Measurements from ENCODE around the gene CATSPERZ. TPM values are rescaled to one million over a fixed set of nuclear protein-coding genes. Genes with fewer than 3 reads are reported as not detected.

Gene CATSPERZ
- polyA plus RNA-seq, 4 donors, result 0.15 to 0.58 TPM; not detected in 2

GRCh38 chr11:64342869-64343745 lies 42.9 kb downstream of the CATSPERZ start:
- Histone ChIP-seq H3K36me3 (ENCODE audit: control insufficient read depth in 3 of 3, insufficient read depth in 2 of 3, low read depth in 1 of 3, low read length in 3 of 3) (peaks cover 0 to 4% (median 0%) of the 10 kb centered on the region in 3 donors), H3K9me3 (ENCODE audit: control insufficient read depth in 2 of 2, insufficient read depth in 1 of 2, low read depth in 1 of 2, low read length in 1 of 2) (no peaks in the 10 kb centered on the region), H3K4me3 (ENCODE audit: low read depth in 1 of 3, low read length in 3 of 3) (peak overlapping the region in 1 of 3 donors; percentile 12), H3K27me3 (ENCODE audit: control insufficient read depth in 3 of 3, insufficient read depth in 3 of 3, low read length in 3 of 3) (peaks cover 0 to 23% (median 0%) of the 10 kb centered on the region in 3 donors), H3K27ac (ENCODE audit: low read depth in 1 of 3, low read length in 2 of 3) (no peak overlapping the region), H3K4me1 (ENCODE audit: control insufficient read depth in 3 of 3, insufficient read depth in 2 of 3, low read depth in 1 of 3, low read length in 2 of 3) (peaks cover 0 to 35% (median 10%) of the 10 kb centered on the region in 3 donors)
- WGBS, 3 donors, result 39 to 59% (median 58%) methylated on average over 14 to 29 of the region's 29 CpGs
- FAIRE-seq (no peak), DNase-seq (no peak)

GRCh38 chr11:64343767-64344559 lies 43.8 kb downstream of the CATSPERZ start:
- WGBS, 3 donors, result 81 to 83% (median 83%) methylated on average over 15 to 18 of the region's 18 CpGs

GRCh38 chr11:64344787-64345186 lies 44.6 kb downstream of the CATSPERZ start:
- H3K4me3 ChIP-seq (ENCODE audit: low read depth in 1 of 3, low read length in 3 of 3), result no peak overlapping the region
- FAIRE-seq (no peak), DNase-seq (no peak)
- H3K36me3 ChIP-seq (ENCODE audit: control insufficient read depth in 3 of 3, insufficient read depth in 2 of 3, low read depth in 1 of 3, low read length in 3 of 3), result peaks cover 0 to 9% (median 0%) of the 10 kb centered on the region in 3 donors
- peaks cover 0 to 35% (median 10%) of the 10 kb centered on the region in 3 donors for H3K4me1 ChIP-seq (ENCODE audit: control insufficient read depth in 3 of 3, insufficient read depth in 2 of 3, low read depth in 1 of 3, low read length in 2 of 3)
- H3K27ac ChIP-seq (ENCODE audit: low read depth in 1 of 3, low read length in 2 of 3), result no peak overlapping the region
- WGBS, 3 donors, result 96 to 97% (median 96%) methylated on average over 22 to 28 of the region's 28 CpGs
- no peaks in the 10 kb centered on the region for H3K9me3 ChIP-seq (ENCODE audit: control insufficient read depth in 2 of 2, insufficient read depth in 1 of 2, low read depth in 1 of 2, low read length in 1 of 2)
- peaks cover 0 to 22% (median 0%) of the 10 kb centered on the region in 3 donors for H3K27me3 ChIP-seq (ENCODE audit: control insufficient read depth in 3 of 3, insufficient read depth in 3 of 3, low read length in 3 of 3)

More at GRCh38 chr11:64343767-64344559, 43.8 kb downstream of the CATSPERZ start:
- H3K4me3 ChIP-seq (ENCODE audit: low read depth in 1 of 3, low read length in 3 of 3), result no peak overlapping the region
- peaks cover 0 to 5% (median 0%) of the 10 kb centered on the region in 3 donors for H3K36me3 ChIP-seq (ENCODE audit: control insufficient read depth in 3 of 3, insufficient read depth in 2 of 3, low read depth in 1 of 3, low read length in 3 of 3)
- FAIRE-seq (no peak), DNase-seq (peak in 1 of 2 donors; percentile 61)
- H3K9me3 ChIP-seq (ENCODE audit: control insufficient read depth in 2 of 2, insufficient read depth in 1 of 2, low read depth in 1 of 2, low read length in 1 of 2), result no peaks in the 10 kb centered on the region
- H3K27me3 ChIP-seq (ENCODE audit: control insufficient read depth in 3 of 3, insufficient read depth in 3 of 3, low read length in 3 of 3), result peaks cover 0 to 23% (median 0%) of the 10 kb centered on the region in 3 donors
- peaks cover 0 to 35% (median 10%) of the 10 kb centered on the region in 3 donors for H3K4me1 ChIP-seq (ENCODE audit: control insufficient read depth in 3 of 3, insufficient read depth in 2 of 3, low read depth in 1 of 3, low read length in 2 of 3)
- peak overlapping the region in 1 of 3 donors; percentile 15 for H3K27ac ChIP-seq (ENCODE audit: low read depth in 1 of 3, low read length in 2 of 3)

- no peak overlapping the region for H3K4me3 ChIP-seq (ENCODE audit: low read depth in 1 of 3, low read length in 3 of 3)
- WGBS, 3 donors, result 86 to 93% (median 90%) methylated on average over 12 of the region's 12 CpGs
- H3K4me1 ChIP-seq (ENCODE audit: control insufficient read depth in 3 of 3, insufficient read depth in 2 of 3, low read depth in 1 of 3, low read length in 2 of 3), result peaks cover 0 to 17% (median 0%) of the 10 kb centered on the region in 3 donors
- no peaks in the 10 kb centered on the region for H3K27me3 ChIP-seq (ENCODE audit: control insufficient read depth in 3 of 3, insufficient read depth in 3 of 3, low read length in 3 of 3)
- H3K36me3 ChIP-seq (ENCODE audit: control insufficient read depth in 3 of 3, insufficient read depth in 2 of 3, low read depth in 1 of 3, low read length in 3 of 3), result peaks cover 0 to 12% (median 0%) of the 10 kb centered on the region in 3 donors
- FAIRE-seq, result no peak
- no peak overlapping the region for H3K27ac ChIP-seq (ENCODE audit: low read depth in 1 of 3, low read length in 2 of 3)
- no peaks in the 10 kb centered on the region for H3K9me3 ChIP-seq (ENCODE audit: control insufficient read depth in 2 of 2, insufficient read depth in 1 of 2, low read depth in 1 of 2, low read length in 1 of 2)
- no peak for DNase-seq
Measured at GRCh38 chr11:64347193-64347867, 47.2 kb downstream of the CATSPERZ start.

GRCh38 chr11:64348383-64349024 lies 48.3 kb downstream of the CATSPERZ start:
- H3K27me3 ChIP-seq (ENCODE audit: control insufficient read depth in 3 of 3, insufficient read depth in 3 of 3, low read length in 3 of 3), result no peaks in the 10 kb centered on the region
- H3K36me3 ChIP-seq (ENCODE audit: control insufficient read depth in 3 of 3, insufficient read depth in 2 of 3, low read depth in 1 of 3, low read length in 3 of 3), result peaks cover 0 to 14% (median 0%) of the 10 kb centered on the region in 3 donors
- no peak overlapping the region for H3K4me3 ChIP-seq (ENCODE audit: low read depth in 1 of 3, low read length in 3 of 3)
- H3K4me1 ChIP-seq (ENCODE audit: control insufficient read depth in 3 of 3, insufficient read depth in 2 of 3, low read depth in 1 of 3, low read length in 2 of 3), result peaks cover 0 to 10% (median 0%) of the 10 kb centered on the region in 3 donors
- 48 to 66% (median 63%) methylated on average over 12 to 14 of the region's 14 CpGs for WGBS, 3 donors
- H3K27ac ChIP-seq (ENCODE audit: low read depth in 1 of 3, low read length in 2 of 3), result no peak overlapping the region
- no peak for FAIRE-seq
- DNase-seq, result no peak
- no peaks in the 10 kb centered on the region for H3K9me3 ChIP-seq (ENCODE audit: control insufficient read depth in 2 of 2, insufficient read depth in 1 of 2, low read depth in 1 of 2, low read length in 1 of 2)

GRCh38 chr11:64349025-64349387 lies 48.8 kb downstream of the CATSPERZ start:
- Histone ChIP-seq H3K27me3 (ENCODE audit: control insufficient read depth in 3 of 3, insufficient read depth in 3 of 3, low read length in 3 of 3) (no peaks in the 10 kb centered on the region), H3K36me3 (ENCODE audit: control insufficient read depth in 3 of 3, insufficient read depth in 2 of 3, low read depth in 1 of 3, low read length in 3 of 3) (peaks cover 0 to 11% (median 0%) of the 10 kb centered on the region in 3 donors), H3K4me1 (ENCODE audit: control insufficient read depth in 3 of 3, insufficient read depth in 2 of 3, low read depth in 1 of 3, low read length in 2 of 3) (peaks cover 0 to 5% (median 0%) of the 10 kb centered on the region in 3 donors), H3K4me3 (ENCODE audit: low read depth in 1 of 3, low read length in 3 of 3) (no peak overlapping the region), H3K27ac (ENCODE audit: low read depth in 1 of 3, low read length in 2 of 3) (no peak overlapping the region), H3K9me3 (ENCODE audit: control insufficient read depth in 2 of 2, insufficient read depth in 1 of 2, low read depth in 1 of 2, low read length in 1 of 2) (no peaks in the 10 kb centered on the region)
- no peak for DNase-seq
- no peak for FAIRE-seq
- 84 to 90% (median 90%) methylated on average over 5 to 7 of the region's 7 CpGs for WGBS, 3 donors

GRCh38 chr11:64349404-64349803 lies 49.2 kb downstream of the CATSPERZ start:
- Histone ChIP-seq H3K27me3 (ENCODE audit: control insufficient read depth in 3 of 3, insufficient read depth in 3 of 3, low read length in 3 of 3) (no peaks in the 10 kb centered on the region), H3K36me3 (ENCODE audit: control insufficient read depth in 3 of 3, insufficient read depth in 2 of 3, low read depth in 1 of 3, low read length in 3 of 3) (peaks cover 0 to 10% (median 0%) of the 10 kb centered on the region in 3 donors), H3K4me3 (ENCODE audit: low read depth in 1 of 3, low read length in 3 of 3) (no peak overlapping the region), H3K4me1 (ENCODE audit: control insufficient read depth in 3 of 3, insufficient read depth in 2 of 3, low read depth in 1 of 3, low read length in 2 of 3) (peaks cover 0 to under 1% (median 0%) of the 10 kb centered on the region in 3 donors), H3K27ac (ENCODE audit: low read depth in 1 of 3, low read length in 2 of 3) (no peak overlapping the region), H3K9me3 (ENCODE audit: control insufficient read depth in 2 of 2, insufficient read depth in 1 of 2, low read depth in 1 of 2, low read length in 1 of 2) (no peaks in the 10 kb centered on the region)
- FAIRE-seq (no peak), DNase-seq (no peak)
- WGBS, 3 donors, result 74 to 82% (median 81%) methylated on average over 8 to 11 of the region's 11 CpGs

Data from small intestine (tissue), 7 donors.